GM12878 (cell line): Measurements from ENCODE around the gene SPA17. TPM values are rescaled to one million over a fixed set of nuclear protein-coding genes. Genes with fewer than 3 reads are reported as not detected.

Source experiments
- ATAC-seq: fragments of 200-7000 bp; cut with Tn5 transposase; 3 replicates; pipeline ENCODE4 v1.9.1; 2020; ENCODE audit warnings: mild to moderate bottlenecking, moderate library complexity
- BruUV-seq: library from RNA; stranded (reverse); fragments of 400-500 nt; replicated peaks from 2 replicates; lab custom pipeline; 2021; lab: Mats Ljungman, UMichigan
- CTCF ChIA-PET: fragments of 300-600 bp; sonication (Branson Sonifier 250); formaldehyde crosslinking; extraction: SDS; loops from one replicate; lab custom pipeline; 2021; ENCODE audit warnings: inconsistent platforms; lab: Yijun Ruan, JAX
- POLR2A ChIA-PET: fragments of 350-600 bp; formaldehyde crosslinking; extraction: SDS; loops from one replicate; lab custom pipeline; 2021; ENCODE audit warnings: inconsistent platforms; lab: Charles Lee
- RAD21 ChIA-PET: fragments of 300-600 bp; sonication (Branson Sonifier 250); formaldehyde crosslinking; loops from one replicate; lab custom pipeline; 2023; ENCODE audit warnings: antibody characterized with exemption; ENCODE audit not compliant: unreplicated experiment; lab: Charles Lee
- SMC1A ChIA-PET: fragments of 300-600 bp; sonication (Branson Sonifier 250); formaldehyde crosslinking; loops from one replicate; lab custom pipeline; 2023; ENCODE audit not compliant: unreplicated experiment, uncharacterized antibody; lab: Charles Lee
- DNase-seq: peaks from one replicate; pipeline ENCODE4 v3.0.0-alpha.2; 2011; ENCODE audit warnings: low read depth, low spot score
- FAIRE-seq: peaks from 3 replicates; lab custom pipeline; 2011; peaks lifted over from hg19 to GRCh38; lab: Jason Lieb, UNC
- H2AFZ ChIP-seq: 2 replicates; pipeline ENCODE4 v1.6.0; 2011; ENCODE audit warnings: low read depth, low read length, control low read depth; ENCODE audit not compliant: control insufficient read depth
- H3K27ac ChIP-seq: 2 replicates; pipeline ENCODE4 v1.5.1; 2011; ENCODE audit warnings: control low read depth; ENCODE audit not compliant: control insufficient read depth, insufficient read depth
- H3K27me3 ChIP-seq, 2 experiments: replicated peaks in 1 of 2; 2 replicates each; pipeline versions ENCODE4 v1.6.0 to v1.6.1; 2011; ENCODE audit warnings: low read length in 1 of 2; ENCODE audit not compliant: control insufficient read depth in 2 of 2, insufficient read depth in 2 of 2
- H3K36me3 ChIP-seq, 2 experiments: 2 replicates each; pipeline ENCODE4 v1.5.1; 2011; ENCODE audit warnings: low read length in 1 of 2; ENCODE audit not compliant: control insufficient read depth in 2 of 2, insufficient read depth in 2 of 2
- H3K4me1 ChIP-seq: 2 replicates; pipeline ENCODE4 v1.6.1; 2011; ENCODE audit warnings: mild to moderate bottlenecking, low read length, moderate library complexity, mixed read lengths; ENCODE audit not compliant: control insufficient read depth, insufficient read depth
- H3K4me2 ChIP-seq: 2 replicates; pipeline ENCODE4 v1.6.0; 2011; ENCODE audit warnings: control low read depth; ENCODE audit not compliant: control insufficient read depth, insufficient read depth
- H3K4me3 ChIP-seq: fragments of 200-600 bp; sonication (generic); 2 replicates; pipeline ENCODE4 v1.5.1; 2016
- H3K79me2 ChIP-seq: 2 replicates; pipeline ENCODE4 v1.6.0; 2011; ENCODE audit warnings: low read length; ENCODE audit not compliant: control insufficient read depth, insufficient read depth
- H3K9ac ChIP-seq: 2 replicates; pipeline ENCODE4 v1.8.0; 2011; ENCODE audit warnings: low read length, control low read depth, mixed read lengths; ENCODE audit not compliant: control insufficient read depth, insufficient read depth
- H3K9me3 ChIP-seq: replicated peaks from 3 replicates; pipeline ENCODE4 v1.5.1; 2011; ENCODE audit warnings: mild to moderate bottlenecking, low read length; ENCODE audit not compliant: control insufficient read depth, insufficient read depth
- H4K20me1 ChIP-seq: 2 replicates; pipeline ENCODE4 v1.6.0; 2011; ENCODE audit not compliant: control insufficient read depth, insufficient read depth
- BRCA1 ChIP-seq: IDR thresholded peaks from 2 replicates; pipeline ENCODE4 v1.6.1; 2011; ENCODE audit warnings: low read depth, low read length, improper control_type of control experiment
- GATAD2B ChIP-seq: fragments of 450-650 bp; conservative IDR thresholded peaks from 2 replicates; pipeline ENCODE4 v1.6.1; 2017; ENCODE audit warnings: low read depth, mild to moderate bottlenecking, moderate library complexity
- HCFC1 ChIP-seq: fragments of 150-350 bp; IDR thresholded peaks from 2 replicates; pipeline ENCODE4 v1.6.1; 2014; ENCODE audit warnings: low read length
- HDAC6 ChIP-seq: fragments of 200-600 bp; sonication (generic); IDR thresholded peaks from one replicate; pipeline ENCODE4 v1.8.0; 2017; ENCODE audit warnings: antibody characterized with exemption; ENCODE audit not compliant: unreplicated experiment
- RFX5 ChIP-seq: IDR thresholded peaks from 2 replicates; pipeline ENCODE4 v1.6.1; 2011; ENCODE audit warnings: low read depth, low read length, improper control_type of control experiment
- SUPT20H ChIP-seq: IDR thresholded peaks from 2 replicates; pipeline ENCODE4 v1.6.1; 2011; ENCODE audit warnings: low read depth, mild to moderate bottlenecking, low read length, moderate library complexity, borderline replicate concordance; ENCODE audit not compliant: control insufficient read depth
- ZNF24 ChIP-seq: fragments of 450-650 bp; IDR thresholded peaks from 2 replicates; pipeline ENCODE4 v1.6.1; 2017; ENCODE audit warnings: antibody characterized with exemption, mild to moderate bottlenecking
- ZNF384 ChIP-seq: IDR thresholded peaks from 2 replicates; pipeline ENCODE4 v1.6.1; 2012; ENCODE audit warnings: low read depth, mild to moderate bottlenecking, low read length, improper control_type of control experiment, borderline replicate concordance
- WGBS: methylation state at CpG from one replicate; pipeline ENCODE4 v1.1.6; 2016; ENCODE audit warnings: low lambda C conversion rate; ENCODE audit not compliant: insufficient replicate concordance, insufficient coverage; ENCODE audit errors: missing lambda C conversion rate; 5-methylcytosine and 5-hydroxymethylcytosine counted together
- in situ Hi-C: fragments of 300-500 bp; cut with MboI; formaldehyde crosslinking; loops from 9 replicates; pipeline ENCODE4 v1.14.3; 2018; ENCODE audit warnings: mixed read lengths
- intact Hi-C: fragments of 100-400 bp; cut with micrococcal nuclease; formaldehyde crosslinking; loops from one replicate; pipeline ENCODE4 v1.14.2; 2022; ENCODE audit not compliant: unreplicated experiment
- polyA plus RNA-seq, 11 experiments: library from polyadenylated mRNA; depleted of rRNA in 4 of 11; unstranded in 6 of 11; stranded (reverse) in 5 of 11; fragments of >200 nt; fragmentation: Nextera tagmentation in 4 of 11; fragmentation: Illumina TruSeq in 1 of 11; extraction: Ambion mirVana in 4 of 11; extraction: Trizol in 1 of 11; gene quantifications; 1 replicate in 1 of 11; 2 replicates in 10 of 11; pipeline versions ENCODE4 v1.2.1 to v1.2.3, GENCODE V29; 2011 to 2016; ENCODE audit warnings: inconsistent platforms in 2 of 11, missing spikeins in 2 of 11, low read depth in 1 of 11
- total RNA-seq, 4 experiments: library from RNA; depleted of rRNA in 3 of 4; stranded (reverse); fragments of >200 nt in 3 of 4; fragmentation: Illumina TruSeq in 1 of 4; extraction: Trizol in 1 of 4; gene quantifications; 2 replicates each; pipeline versions ENCODE4 v1.2.1 to v1.2.3, GENCODE V29; 2013 to 2021
- TF ChIP-seq, protein P1 (sequence below): IDR thresholded peaks from 2 replicates; pipeline ENCODE4 v1.6.1; 2011; ENCODE audit warnings: low read depth, low read length, improper control_type of control experiment, borderline replicate concordance
- TF ChIP-seq, protein P2 (sequence below): fragments of 450-650 bp; IDR thresholded peaks from 2 replicates; pipeline ENCODE4 v1.6.1; 2016; ENCODE audit warnings: mild to moderate bottlenecking

SPA17 gene
- total and polyA plus RNA-seq, 10 of the 15 experiments (the other 5 are each of a cell fraction or from before 2014, with no cell fraction given): 2.9 to 13.2 (median 8.5) TPM

DNA sequence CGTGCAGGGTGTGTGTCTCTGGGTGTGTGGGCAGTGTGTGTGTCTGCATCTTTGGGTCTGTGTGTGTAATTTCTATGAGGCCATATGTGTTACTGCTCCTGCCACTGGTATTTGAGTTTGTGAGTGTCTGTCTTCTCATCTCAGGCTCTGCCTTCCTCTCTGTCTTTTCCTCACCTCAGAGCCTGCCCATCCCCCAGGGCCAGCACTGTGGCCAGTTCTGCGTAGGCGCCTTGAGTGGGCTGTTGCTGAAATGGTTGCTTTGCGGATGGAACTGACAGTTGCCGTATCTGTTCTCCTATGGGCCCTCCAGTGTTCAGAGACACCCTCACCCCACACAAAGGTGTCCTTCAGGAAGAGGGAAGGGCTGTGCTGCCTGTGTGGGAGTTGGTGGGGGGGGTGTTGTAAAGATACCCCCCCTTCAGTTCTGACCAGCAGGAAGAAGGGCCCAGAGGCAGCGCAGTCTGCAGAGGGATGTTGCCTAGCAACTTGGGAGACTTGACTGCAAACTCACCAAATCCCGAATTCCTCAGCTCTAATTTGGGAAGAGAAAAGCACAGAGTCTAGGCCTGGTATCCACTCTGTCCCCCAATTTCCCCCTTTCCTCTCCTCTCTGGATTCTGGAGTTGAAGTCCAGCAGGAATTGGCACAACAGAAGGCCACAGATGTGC, 64.1 kb downstream of the SPA17 start:
- H4K20me1 ChIP-seq: no peaks in the 10 kb centered on the region
- no peak overlapping the region for H3K4me3 ChIP-seq
- FAIRE-seq: no peak
- ATAC-seq: no peak
- intact Hi-C loops: no loop called here
- ChIA-PET POLR2A (interaction anchor here (0.9 kb wide), 1 partner anchor 9 kb away, joined by 3 read pairs; no protein-coding TSS in a partner anchor), SMC1A (interaction anchor here (1.1 kb wide), 1 partner anchor 26 kb away, joined by 3 read pairs; no protein-coding TSS in a partner anchor), RAD21 (interaction anchor here (1.0 kb wide), 1 partner anchor 67 kb away, joined by 3 read pairs; no protein-coding TSS in a partner anchor), CTCF (interaction anchor here (1.0 to 1.7 kb wide), 3 partner anchors 8 to 64 kb away, joined by 3 to 8 read pairs (median 5); partner anchors contain the start of genes SIAE and SPA17)
- WGBS: 50% methylated on average over 7 of the region's 7 CpGs
- peaks cover 10% of the 10 kb centered on the region for H3K4me1 ChIP-seq
- no peak for DNase-seq
- H3K27me3 ChIP-seq: peaks cover 2 to 3% of the 10 kb centered on the region in 2 experiments; a peak in 1 of 4 replicates
- no peaks in the 10 kb centered on the region for H3K9me3 ChIP-seq
- H2AFZ ChIP-seq: no peak overlapping the region
- no peaks in the 10 kb centered on the region for H3K36me3 ChIP-seq
- no TSS peak for BruUV-seq
- no peak overlapping the region for H3K27ac ChIP-seq
- in situ Hi-C loops: no loop called here
- H3K9ac ChIP-seq: no peak overlapping the region
- H3K79me2 ChIP-seq: no peaks in the 10 kb centered on the region
- TF ChIP-seq HCFC1 (no peak), HDAC6 (no peak)
- H3K4me2 ChIP-seq: no peak overlapping the region

DNA sequence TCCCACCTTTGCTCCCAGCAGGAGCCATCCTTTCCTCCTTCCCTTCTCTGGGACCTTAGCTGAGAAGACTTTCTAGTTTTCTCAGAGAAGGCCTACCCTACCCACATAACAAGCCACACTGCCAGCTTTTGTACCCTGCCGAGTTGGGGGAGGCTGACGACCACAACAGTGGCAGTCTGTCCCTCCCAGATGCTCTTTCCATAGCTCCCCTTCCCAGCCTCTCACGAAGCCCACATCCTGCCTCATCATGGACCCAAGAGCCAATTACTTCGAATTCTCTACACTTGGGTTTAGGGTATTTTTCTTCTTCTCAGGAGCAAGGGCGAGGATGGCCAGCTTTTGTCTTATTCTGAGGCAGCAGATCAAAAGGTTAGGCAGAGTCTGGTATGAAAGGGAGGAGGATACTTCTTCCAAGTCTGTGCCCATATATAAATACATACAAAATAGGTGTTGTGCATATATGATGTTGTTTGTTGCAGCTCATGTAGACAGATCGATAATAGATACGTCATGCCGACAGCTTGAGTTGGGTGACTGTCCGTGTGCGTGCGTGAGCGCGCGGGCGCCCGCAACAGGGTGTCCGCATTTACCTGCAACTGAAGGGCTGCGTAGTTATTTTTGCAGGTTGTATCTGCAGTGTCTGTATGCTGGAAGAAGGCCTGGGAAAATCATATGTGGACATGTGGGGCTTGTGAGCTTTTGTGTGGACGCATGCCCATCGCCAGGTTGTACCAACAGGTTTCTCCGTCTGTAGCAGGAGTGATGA, 65.2 kb downstream of the SPA17 start:
- no peak overlapping the region for H2AFZ ChIP-seq
- H3K36me3 ChIP-seq: no peaks in the 10 kb centered on the region
- no peaks in the 10 kb centered on the region for H4K20me1 ChIP-seq
- in situ Hi-C loops (no loop called here), intact Hi-C loops (no loop called here)
- peaks cover 2 to 3% of the 10 kb centered on the region in 2 experiments; a peak in 1 of 4 replicates for H3K27me3 ChIP-seq
- ATAC-seq: no peak
- H3K79me2 ChIP-seq: no peaks in the 10 kb centered on the region
- POLR2A ChIA-PET: interaction anchor here (0.9 kb wide), 1 partner anchor 8 kb away, joined by 3 read pairs; no protein-coding TSS in a partner anchor
- WGBS: 67% methylated on average over 21 of the region's 21 CpGs
- no peak overlapping the region for H3K4me3 ChIP-seq
- H3K4me2 ChIP-seq: peak overlapping the region; percentile 87
- FAIRE-seq: no peak
- TF ChIP-seq RFX5 (no peak), SUPT20H (no peak), BRCA1 (no peak), ZNF384 (no peak), ZNF24 (no peak), GATAD2B (no peak)
- TF ChIP-seq, protein P1, sequence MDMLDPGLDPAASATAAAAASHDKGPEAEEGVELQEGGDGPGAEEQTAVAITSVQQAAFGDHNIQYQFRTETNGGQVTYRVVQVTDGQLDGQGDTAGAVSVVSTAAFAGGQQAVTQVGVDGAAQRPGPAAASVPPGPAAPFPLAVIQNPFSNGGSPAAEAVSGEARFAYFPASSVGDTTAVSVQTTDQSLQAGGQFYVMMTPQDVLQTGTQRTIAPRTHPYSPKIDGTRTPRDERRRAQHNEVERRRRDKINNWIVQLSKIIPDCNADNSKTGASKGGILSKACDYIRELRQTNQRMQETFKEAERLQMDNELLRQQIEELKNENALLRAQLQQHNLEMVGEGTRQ: no peak
- TF ChIP-seq, protein P2, sequence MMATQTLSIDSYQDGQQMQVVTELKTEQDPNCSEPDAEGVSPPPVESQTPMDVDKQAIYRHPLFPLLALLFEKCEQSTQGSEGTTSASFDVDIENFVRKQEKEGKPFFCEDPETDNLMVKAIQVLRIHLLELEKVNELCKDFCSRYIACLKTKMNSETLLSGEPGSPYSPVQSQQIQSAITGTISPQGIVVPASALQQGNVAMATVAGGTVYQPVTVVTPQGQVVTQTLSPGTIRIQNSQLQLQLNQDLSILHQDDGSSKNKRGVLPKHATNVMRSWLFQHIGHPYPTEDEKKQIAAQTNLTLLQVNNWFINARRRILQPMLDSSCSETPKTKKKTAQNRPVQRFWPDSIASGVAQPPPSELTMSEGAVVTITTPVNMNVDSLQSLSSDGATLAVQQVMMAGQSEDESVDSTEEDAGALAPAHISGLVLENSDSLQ: no peak
- TF ChIP-seq, all 136 proteins: peak for 0
- H3K4me1 ChIP-seq: peaks cover 10% of the 10 kb centered on the region
- H3K27ac ChIP-seq: no peak overlapping the region
- ChIA-PET RAD21 (interaction anchor here (0.6 to 2.9 kb wide), 4 partner anchors 21 to 69 kb away, joined by 3 to 23 read pairs (median 4); no protein-coding TSS in a partner anchor), SMC1A (interaction anchor here (0.8 to 4.9 kb wide), 3 partner anchors 14 to 69 kb away, joined by 3 to 32 read pairs (median 3); no protein-coding TSS in a partner anchor), CTCF (interaction anchor here (1.0 to 12.2 kb wide), 6 partner anchors 7 to 67 kb away, joined by 3 to 202 read pairs (median 6); partner anchors contain the start of genes ESAM, SIAE and SPA17)
- BruUV-seq: no TSS peak
- no peak overlapping the region for H3K9ac ChIP-seq
- DNase-seq: no peak
- H3K9me3 ChIP-seq: no peaks in the 10 kb centered on the region
